Frontal cortex (tissue), 4 donors: Measurements from ENCODE around the gene PDCD1. TPM values are rescaled to one million over a fixed set of nuclear protein-coding genes. Genes with fewer than 3 reads are reported as not detected.
"Not testable (repeated sequence)": the region's sequence is repeated elsewhere in the genome, so short reads cannot be mapped to it uniquely, and the experiment has no call there.

Experiments
- DNase-seq, 2 donors: peaks; one replicate each; pipeline ENCODE4 v3.0.0; 2012; ENCODE audit warnings: low spot score in 2 of 2
- FAIRE-seq: peaks from 2 replicates; lab custom pipeline; 2012; peaks lifted over from hg19 to GRCh38; lab: Jason Lieb, UNC
- total RNA-seq: library from RNA; depleted of rRNA; stranded (reverse); fragments of >200 nt; gene quantifications from one replicate; pipeline ENCODE4 v1.2.3, GENCODE V29; 2014
- donor health status: control.
- donor health status: control.
- donor health status: control.

The PDCD1 gene
- total RNA-seq, 1 donor from 2014 or later = 0.41 TPM

DNA sequence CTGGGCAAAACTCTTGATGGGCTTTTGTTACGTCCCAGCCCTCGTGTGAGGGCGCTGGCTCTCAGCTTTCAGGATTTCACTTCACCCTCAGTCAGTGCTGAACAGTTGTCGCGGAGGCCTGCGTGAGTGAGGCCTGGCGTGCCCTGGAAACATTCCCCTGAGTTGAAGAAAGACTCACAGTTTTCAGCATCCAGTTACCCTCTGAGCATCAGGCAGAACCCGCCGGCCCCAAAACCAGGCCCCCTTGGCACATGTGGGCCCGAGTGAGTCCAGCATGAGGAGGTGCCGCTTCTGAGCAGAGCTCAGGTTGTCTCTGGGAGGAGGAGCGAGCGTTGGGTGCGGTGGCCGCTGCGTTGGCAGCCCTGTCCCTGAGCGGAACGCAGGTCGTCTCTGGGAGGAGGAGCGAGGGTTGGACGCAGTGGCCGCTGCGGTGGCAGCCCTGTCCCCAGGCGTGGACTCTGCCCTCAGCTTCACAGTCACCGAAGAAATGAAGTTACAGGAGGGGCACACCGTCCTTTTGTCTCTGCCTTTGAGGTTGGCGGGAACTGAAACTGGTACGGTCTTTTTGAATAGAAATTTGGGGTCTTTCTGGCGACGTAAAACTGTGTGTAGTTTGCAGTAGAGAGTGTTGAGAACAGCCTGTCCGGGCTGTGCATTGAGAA lies 49.8 kb downstream of the PDCD1 start, which contains the start of gene NEU4:
NEU4 (plus strand) TSS at position 473 of the 662 bp plus-strand sequence. CDS start 5,292 bp downstream, outside the sequence.
- peak in 1 of 2 donors; percentile 12 for DNase-seq
- no peak for FAIRE-seq

DNA sequence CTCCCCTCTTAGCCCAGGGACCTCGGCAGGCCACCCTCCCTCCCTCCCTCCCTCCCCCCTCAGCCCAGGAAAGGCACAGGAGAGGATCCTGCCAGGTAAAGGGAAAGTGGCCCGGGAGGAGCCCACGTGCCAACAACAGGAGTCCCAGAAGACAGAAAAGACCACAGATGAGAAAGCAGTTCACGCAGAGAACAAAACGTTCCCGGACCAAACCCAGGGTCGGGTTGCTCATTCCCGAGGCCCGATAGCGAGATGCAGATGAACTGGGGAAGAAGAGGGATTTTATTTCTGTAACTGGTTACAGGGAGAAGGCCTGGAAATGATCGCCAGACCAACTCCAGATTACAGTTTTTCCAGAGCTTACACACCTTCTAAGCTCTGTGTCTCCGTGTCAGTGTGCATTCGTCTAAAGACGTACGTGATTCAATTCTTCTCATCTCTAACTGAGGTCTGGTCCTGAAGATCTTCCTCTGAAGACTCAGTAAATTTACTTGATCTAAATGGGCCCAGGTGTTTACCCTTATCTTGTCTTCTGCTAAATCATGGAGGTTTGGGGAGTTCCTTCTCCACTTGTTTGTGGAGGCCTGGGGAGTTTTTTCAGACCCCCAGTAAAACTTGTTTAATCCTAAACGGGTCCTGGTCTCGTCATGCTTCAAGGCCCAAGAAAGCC lies 50.5 kb downstream of the PDCD1 start:
- FAIRE-seq (no peak), DNase-seq (no peak)

GRCh38 chr2:241806217-241806616 lies 52.5 kb downstream of the PDCD1 start:
- DNase-seq, FAIRE-seq: not testable (repeated sequence)

- DNase-seq (peak in 1 of 2 donors; percentile 25), FAIRE-seq (no peak)
Observed at GRCh38 chr2:241804326-241805229, 54.1 kb downstream of the PDCD1 start.

DNA sequence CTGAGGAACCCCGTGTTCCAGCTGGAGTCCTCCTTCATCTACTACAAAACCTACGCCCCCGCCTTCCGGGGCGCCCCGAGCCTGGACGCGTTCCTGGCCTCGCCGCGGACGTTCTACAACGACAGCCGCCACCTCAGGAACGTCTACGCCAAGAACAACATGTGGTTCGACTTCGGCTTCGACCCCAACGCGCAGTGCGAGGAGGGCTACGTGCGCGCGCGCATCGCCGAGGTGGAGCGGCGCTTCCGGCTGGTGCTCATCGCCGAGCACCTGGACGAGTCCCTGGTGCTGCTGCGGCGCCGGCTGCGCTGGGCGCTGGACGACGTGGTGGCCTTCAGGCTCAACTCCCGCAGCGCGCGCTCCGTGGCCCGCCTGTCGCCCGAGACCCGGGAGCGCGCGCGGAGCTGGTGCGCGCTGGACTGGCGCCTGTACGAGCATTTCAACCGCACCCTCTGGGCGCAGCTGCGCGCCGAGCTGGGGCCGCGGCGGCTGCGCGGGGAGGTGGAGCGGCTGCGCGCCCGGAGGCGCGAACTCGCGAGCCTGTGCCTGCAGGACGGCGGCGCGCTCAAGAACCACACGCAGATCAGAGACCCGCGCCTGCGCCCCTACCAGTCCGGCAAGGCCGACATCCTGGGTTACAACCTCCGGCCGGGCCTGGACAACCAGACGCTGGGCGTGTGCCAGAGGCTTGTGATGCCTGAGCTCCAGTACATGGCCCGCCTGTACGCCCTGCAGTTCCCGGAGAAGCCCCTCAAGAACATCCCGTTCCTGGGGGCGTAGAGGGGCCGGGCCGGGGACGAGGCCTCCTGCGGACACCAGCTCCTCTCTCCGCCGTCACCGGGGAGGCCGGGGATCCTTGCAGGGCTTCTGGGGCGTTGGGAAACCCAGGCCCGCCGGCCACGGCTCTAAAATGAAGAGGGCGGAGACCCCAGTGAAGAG lies 55.0 kb downstream of the PDCD1 start:
- DNase-seq (peak in 1 of 2 donors; percentile 73), FAIRE-seq (no peak)

DNA sequence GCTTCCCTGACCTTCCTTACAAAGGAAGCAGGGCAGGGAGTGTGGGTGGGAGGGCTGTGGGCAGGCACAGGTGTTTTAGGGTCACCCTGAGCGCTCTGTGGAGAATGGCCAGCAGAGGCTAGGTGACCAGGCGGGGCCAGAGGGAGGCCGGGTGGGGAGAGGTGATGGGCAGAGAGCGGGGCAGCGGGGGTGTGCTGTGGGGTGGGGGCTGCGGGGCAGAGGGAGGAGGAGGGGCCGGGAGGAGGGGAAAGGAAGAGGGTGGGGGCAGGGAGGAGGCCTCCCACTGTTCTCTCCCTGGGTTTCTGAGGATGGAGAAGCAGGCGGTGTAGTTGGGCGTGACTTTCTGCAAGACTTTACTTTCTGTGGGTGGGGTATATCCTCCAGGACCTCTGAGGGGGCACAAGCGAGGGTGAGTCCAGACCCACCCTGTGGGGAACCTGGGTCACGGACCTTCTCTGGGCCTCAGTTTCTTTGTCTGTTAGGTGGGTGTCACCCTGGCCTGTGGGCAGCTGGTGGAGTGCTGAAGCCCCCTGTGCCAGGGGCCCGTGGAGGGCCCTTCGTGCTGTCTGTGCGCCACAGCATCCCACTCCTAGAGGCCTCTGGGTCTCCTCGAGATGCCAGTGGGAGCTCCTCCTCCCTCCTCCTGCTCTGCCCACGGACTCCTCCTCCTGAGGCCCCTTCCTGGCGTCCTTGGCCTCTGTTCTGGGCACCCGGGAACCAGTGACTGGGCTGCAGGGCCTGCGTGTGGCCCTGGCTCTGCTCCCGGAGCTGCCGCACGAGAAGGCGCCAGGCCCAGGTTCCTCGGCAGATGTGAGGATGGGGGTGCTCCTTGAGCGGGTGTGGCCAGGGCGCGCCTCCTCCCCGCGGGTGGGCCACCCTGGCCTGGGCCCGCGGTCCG lies 56.0 kb downstream of the PDCD1 start:
- FAIRE-seq (no peak), DNase-seq (no peak)

DNA sequence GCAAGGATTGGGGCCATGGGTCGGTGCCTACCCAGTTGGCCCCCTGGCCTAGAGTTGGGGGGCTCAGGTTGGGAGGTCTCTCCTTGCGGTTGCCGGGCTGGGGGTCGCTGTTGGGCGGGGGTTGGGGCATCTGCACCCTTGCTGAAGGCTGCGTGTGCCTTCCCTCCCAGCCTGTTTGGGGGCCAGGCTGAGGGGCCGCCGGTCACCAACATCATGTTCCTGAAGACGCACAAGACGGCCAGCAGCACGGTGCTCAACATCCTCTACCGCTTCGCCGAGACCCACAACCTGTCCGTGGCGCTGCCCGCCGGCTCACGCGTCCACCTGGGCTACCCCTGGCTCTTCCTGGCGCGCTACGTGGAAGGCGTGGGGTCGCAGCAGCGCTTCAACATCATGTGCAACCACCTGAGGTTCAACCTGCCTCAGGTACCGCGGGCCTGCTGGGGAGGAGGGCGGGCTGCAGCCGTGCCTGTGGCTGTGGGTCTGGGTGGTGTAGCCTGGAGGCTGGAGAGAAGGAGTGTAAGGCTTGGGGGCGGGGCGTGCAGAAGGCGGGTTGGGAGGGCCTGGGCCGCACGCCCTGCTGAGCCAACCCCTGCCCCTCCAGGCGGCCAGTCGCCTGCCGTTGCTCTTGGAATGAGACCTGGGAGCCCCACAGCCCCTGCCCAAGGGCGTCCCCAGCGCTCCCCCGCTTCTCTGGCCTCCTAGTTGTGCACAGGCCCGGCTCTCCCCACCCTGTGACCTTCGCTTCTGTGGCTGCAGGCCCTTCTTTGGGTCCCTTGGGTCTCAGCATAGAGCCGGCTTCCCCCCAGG lies 56.9 kb downstream of the PDCD1 start:
- no peak for FAIRE-seq
- DNase-seq = peak in 1 of 2 donors; percentile 7

DNA sequence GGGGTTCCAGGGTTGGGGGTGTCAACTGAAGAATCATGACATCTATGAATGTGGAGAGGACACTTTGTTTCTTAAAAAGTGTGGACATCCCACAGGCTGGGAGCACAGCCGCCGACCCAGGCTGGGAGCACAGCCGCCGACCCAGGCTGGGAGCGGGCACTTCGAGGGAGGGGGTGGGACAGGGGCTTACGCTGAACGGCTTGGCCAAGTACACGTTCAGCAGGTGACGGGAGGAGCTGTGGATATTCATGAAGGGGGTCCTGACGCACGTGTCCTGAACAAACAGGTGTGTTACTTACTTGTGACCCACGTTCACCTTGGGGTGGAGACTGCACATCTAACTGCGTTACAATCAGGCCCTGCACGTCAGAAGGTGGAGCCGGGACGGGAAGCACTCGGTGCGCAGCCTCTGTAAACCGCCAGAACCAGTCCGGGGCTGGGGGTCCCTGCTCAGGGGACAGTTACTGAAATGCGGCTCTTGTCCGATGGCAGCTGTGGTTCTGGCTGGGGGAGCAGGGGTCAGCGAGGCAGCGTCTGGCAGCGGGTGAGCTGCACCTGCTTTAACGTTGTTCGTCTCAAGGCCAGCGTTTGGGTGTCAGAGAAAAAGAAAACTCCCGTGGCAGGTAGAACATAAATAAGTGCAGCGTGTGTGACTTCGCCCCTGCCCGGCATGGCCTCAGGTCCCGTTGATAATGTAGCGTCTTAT lies 58.3 kb downstream of the PDCD1 start:
- not testable (repeated sequence) for FAIRE-seq
- DNase-seq = peak in 1 of 2 donors; percentile 6

Other genes with a start within 250 kb of the PDCD1 start
- gene THAP4, start 221.7 kb downstream of the PDCD1 start, total RNA-seq = 23.6 TPM
- gene ATG4B, start 221.2 kb downstream of the PDCD1 start, total RNA-seq = 39.1 TPM
- 8.6 TPM for gene DTYMK, start 172.1 kb downstream of the PDCD1 start, total RNA-seq
- gene ING5, start 156.9 kb downstream of the PDCD1 start, total RNA-seq = 24.1 TPM
- gene D2HGDH, start 124.3 kb downstream of the PDCD1 start, total RNA-seq = 9.4 TPM
- gene GAL3ST2, start 82.1 kb downstream of the PDCD1 start, total RNA-seq = 0.41 TPM
- 1.6 TPM for gene NEU4, start 49.7 kb downstream of the PDCD1 start, total RNA-seq
- gene RTP5, start 10.8 kb upstream of the PDCD1 start, total RNA-seq = 2.4 TPM